Superior temporal gyrus (tissue), 1 donor: ENCODE results near the gene RBAK.
"Not testable (repeated sequence)": the region's sequence is repeated elsewhere in the genome, so short reads cannot be mapped to it uniquely, and the experiment has no call there.

ENCODE experiments used
- DNase-seq: peaks from one replicate; pipeline ENCODE4 v3.0.0-alpha.2; 2016; ENCODE audit errors: extremely low spot score

Gene RBAK

GRCh38 chr7:5050676-5051075 lies 5.0 kb downstream of the RBAK start:
- DNase-seq = no peak

- DNase-seq = not testable (repeated sequence)
Measured at GRCh38 chr7:5051731-5052130, 6.1 kb downstream of the RBAK start.

GRCh38 chr7:5053175-5053574 lies 7.5 kb downstream of the RBAK start:
- DNase-seq = no peak

- no peak for DNase-seq
Measured at GRCh38 chr7:5063698-5064097, 18.0 kb downstream of the RBAK start.

- DNase-seq = no peak
Measured at GRCh38 chr7:5064391-5065106, 18.9 kb downstream of the RBAK start.

GRCh38 chr7:5065107-5065407 lies 19.4 kb downstream of the RBAK start:
- no peak for DNase-seq

- no peak for DNase-seq
Measured at GRCh38 chr7:5068521-5068920, 22.9 kb downstream of the RBAK start.

GRCh38 chr7:5070206-5070605 lies 24.5 kb downstream of the RBAK start:
- no peak for DNase-seq

GRCh38 chr7:5075187-5075586 lies 29.5 kb downstream of the RBAK start:
- DNase-seq = not testable (repeated sequence)

- peak; percentile 42 for DNase-seq
Measured at GRCh38 chr7:5077740-5078139, 32.1 kb downstream of the RBAK start.

GRCh38 chr7:5082806-5083205 lies 37.1 kb downstream of the RBAK start:
- no peak for DNase-seq

- DNase-seq = no peak
Measured at GRCh38 chr7:5083311-5083711, 37.7 kb downstream of the RBAK start.

GRCh38 chr7:5086256-5086655 lies 40.6 kb downstream of the RBAK start:
- DNase-seq = no peak

GRCh38 chr7:5088228-5088833 lies 42.7 kb downstream of the RBAK start:
- DNase-seq = not testable (repeated sequence)

GRCh38 chr7:5088906-5089305 lies 43.2 kb downstream of the RBAK start:
- DNase-seq = no peak

GRCh38 chr7:5093948-5094347 lies 48.3 kb downstream of the RBAK start:
- DNase-seq = no peak

- no peak for DNase-seq
Measured at GRCh38 chr7:5094641-5095040, 49.0 kb downstream of the RBAK start.

GRCh38 chr7:5116359-5116758 lies 70.7 kb downstream of the RBAK start:
- no peak for DNase-seq

GRCh38 chr7:5117095-5117970 lies 71.7 kb downstream of the RBAK start:
- no peak for DNase-seq
